ENCODE data around the gene SLC29A1. TPM values are rescaled to one million over a fixed set of nuclear protein-coding genes. Genes with fewer than 3 reads are reported as not detected.

SLC29A1 gene
- polyA plus RNA-seq, 2 donors, result 11.6 to 18.5 TPM

DNA sequence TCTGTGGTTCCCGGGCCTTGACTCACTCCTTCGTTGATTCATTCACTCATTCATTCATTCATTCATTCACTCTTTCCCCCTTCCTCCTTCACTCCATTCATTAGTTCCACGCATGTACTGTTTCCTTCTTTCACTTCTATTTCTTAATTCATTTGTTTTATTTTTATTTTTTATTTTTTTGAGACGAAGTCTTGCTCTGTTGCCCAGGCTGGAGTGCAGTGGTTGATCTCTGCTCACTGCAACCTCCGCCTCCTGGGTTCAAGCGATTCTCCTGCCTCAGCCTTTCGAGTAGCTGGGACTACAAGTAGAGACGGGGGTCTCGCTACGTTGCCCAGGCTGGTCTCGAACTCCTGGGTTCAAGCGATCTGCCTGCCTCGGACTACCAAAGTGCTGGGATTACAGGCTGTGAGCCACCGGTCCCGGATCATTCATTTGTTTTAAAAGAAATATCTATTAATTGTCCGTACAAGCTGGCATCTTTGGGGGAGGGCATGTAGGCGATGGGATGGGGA lies 42.4 kb downstream of the SLC29A1 start:
- 63% methylated on average over 17 of the region's 17 CpGs for WGBS, 2 donors
- peaks cover 7 to 22% of the 10 kb centered on the region in 2 donors for H3K4me1 ChIP-seq (ENCODE audit: control insufficient read depth in 2 of 2, insufficient read depth in 2 of 2, low read length in 1 of 2)
- H3K36me3 ChIP-seq (ENCODE audit: control insufficient read depth in 2 of 2, insufficient read depth in 2 of 2, low read length in 1 of 2), result peaks cover 0 to 4% of the 10 kb centered on the region in 2 donors
- peak overlapping the region in 1 of 2 donors; percentile 68 for H3K4me3 ChIP-seq (ENCODE audit: low read depth in 1 of 2, low read length in 2 of 2)
- H3K9me3 ChIP-seq (ENCODE audit: control insufficient read depth in 2 of 2, insufficient read depth in 1 of 2, low read depth in 1 of 2, low read length in 1 of 2), result no peaks in the 10 kb centered on the region
- H3K27me3 ChIP-seq (ENCODE audit: control insufficient read depth in 1 of 2, insufficient read depth in 2 of 2, low read length in 2 of 2), result peaks cover 0 to 7% of the 10 kb centered on the region in 2 donors
- H3K27ac ChIP-seq (ENCODE audit: low read depth in 2 of 2, low read length in 1 of 2), result no peak overlapping the region

DNA sequence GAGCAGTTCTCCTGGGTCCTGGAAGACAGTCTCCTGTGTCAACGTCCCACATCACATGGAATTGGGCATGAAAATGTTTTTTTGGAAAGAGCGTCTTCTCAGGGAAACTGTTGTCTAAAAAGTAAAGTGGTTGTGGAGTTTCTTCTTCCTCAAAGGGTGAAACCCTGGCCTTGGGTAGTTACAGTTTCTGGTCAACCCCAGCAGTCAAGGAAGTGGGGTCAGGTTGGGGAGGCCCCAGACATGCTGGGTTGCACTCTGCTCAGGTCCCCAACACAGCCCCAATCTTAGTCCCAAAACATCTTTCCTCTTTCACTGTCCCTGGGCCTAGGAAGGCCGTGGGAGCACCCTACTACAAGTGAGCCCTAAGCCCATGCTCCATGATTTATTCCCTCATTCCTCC lies 43.0 kb downstream of the SLC29A1 start:
- peaks cover 7 to 22% of the 10 kb centered on the region in 2 donors for H3K4me1 ChIP-seq (ENCODE audit: control insufficient read depth in 2 of 2, insufficient read depth in 2 of 2, low read length in 1 of 2)
- no peaks in the 10 kb centered on the region for H3K9me3 ChIP-seq (ENCODE audit: control insufficient read depth in 2 of 2, insufficient read depth in 1 of 2, low read depth in 1 of 2, low read length in 1 of 2)
- no peak overlapping the region for H3K4me3 ChIP-seq (ENCODE audit: low read depth in 1 of 2, low read length in 2 of 2)
- no peak overlapping the region for H3K27ac ChIP-seq (ENCODE audit: low read depth in 2 of 2, low read length in 1 of 2)
- WGBS, 2 donors, result 79 to 80% methylated on average over 3 of the region's 3 CpGs
- peaks cover 0 to 9% of the 10 kb centered on the region in 2 donors for H3K27me3 ChIP-seq (ENCODE audit: control insufficient read depth in 1 of 2, insufficient read depth in 2 of 2, low read length in 2 of 2)
- peaks cover 0 to 4% of the 10 kb centered on the region in 2 donors for H3K36me3 ChIP-seq (ENCODE audit: control insufficient read depth in 2 of 2, insufficient read depth in 2 of 2, low read length in 1 of 2)

DNA sequence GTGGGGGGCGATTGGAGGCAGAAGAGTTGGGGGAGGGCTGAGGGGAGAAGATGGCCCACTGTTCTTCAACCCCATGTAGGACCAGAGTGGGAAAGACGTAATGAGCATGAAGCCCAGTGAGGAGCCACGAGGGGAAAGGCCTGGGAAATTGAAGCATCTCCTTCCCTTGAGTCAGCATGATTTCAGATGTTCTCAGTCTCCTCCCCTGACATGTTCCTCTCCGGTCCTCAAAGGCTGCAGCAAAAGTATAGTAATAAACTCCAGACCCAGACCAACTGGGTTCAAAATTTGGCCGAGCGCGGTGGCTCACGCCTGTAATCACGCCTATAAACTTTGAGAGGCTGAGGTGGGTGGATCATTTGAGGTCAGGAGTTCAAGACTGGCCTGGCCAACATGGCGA lies 43.9 kb downstream of the SLC29A1 start:
- H3K9me3 ChIP-seq (ENCODE audit: control insufficient read depth in 2 of 2, insufficient read depth in 1 of 2, low read depth in 1 of 2, low read length in 1 of 2), result no peaks in the 10 kb centered on the region
- peaks cover 0 to 10% of the 10 kb centered on the region in 2 donors for H3K27me3 ChIP-seq (ENCODE audit: control insufficient read depth in 1 of 2, insufficient read depth in 2 of 2, low read length in 2 of 2)
- H3K4me3 ChIP-seq (ENCODE audit: low read depth in 1 of 2, low read length in 2 of 2), result no peak overlapping the region
- WGBS, 2 donors, result 72 to 74% methylated on average over 10 of the region's 10 CpGs
- peaks cover 0 to under 1% of the 10 kb centered on the region in 2 donors for H3K36me3 ChIP-seq (ENCODE audit: control insufficient read depth in 2 of 2, insufficient read depth in 2 of 2, low read length in 1 of 2)
- H3K4me1 ChIP-seq (ENCODE audit: control insufficient read depth in 2 of 2, insufficient read depth in 2 of 2, low read length in 1 of 2), result peaks cover 7 to 22% of the 10 kb centered on the region in 2 donors
- no peak overlapping the region for H3K27ac ChIP-seq (ENCODE audit: low read depth in 2 of 2, low read length in 1 of 2)

DNA sequence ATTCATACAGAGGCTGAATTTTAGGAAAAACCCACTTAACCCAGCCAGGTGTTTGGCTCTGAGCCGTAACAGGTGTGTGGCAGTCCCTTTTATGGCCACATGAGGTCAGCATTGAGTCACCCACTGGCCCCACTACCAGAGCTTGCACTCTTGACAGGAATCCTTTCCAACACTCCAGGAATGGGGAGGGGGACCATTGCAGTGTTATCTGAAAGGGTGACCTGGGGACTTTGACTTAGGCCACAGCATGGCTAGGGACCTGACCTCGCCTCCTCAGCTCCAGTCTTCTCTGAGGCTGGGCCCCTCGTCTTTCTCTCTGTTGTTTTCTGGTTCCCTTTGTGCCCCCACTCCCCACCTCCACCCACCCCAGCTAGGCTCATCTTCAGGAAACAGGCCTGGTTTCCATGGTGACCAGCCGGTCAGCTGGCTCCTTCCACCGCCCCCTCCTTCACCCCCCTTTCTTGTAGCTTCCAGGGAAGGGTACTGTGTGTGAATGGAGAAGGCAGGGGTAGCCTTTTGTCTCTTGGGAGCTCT lies 44.8 kb downstream of the SLC29A1 start:
- no peak overlapping the region for H3K27ac ChIP-seq (ENCODE audit: low read depth in 2 of 2, low read length in 1 of 2)
- peaks cover 6 to 13% of the 10 kb centered on the region in 2 donors for H3K4me1 ChIP-seq (ENCODE audit: control insufficient read depth in 2 of 2, insufficient read depth in 2 of 2, low read length in 1 of 2)
- H3K27me3 ChIP-seq (ENCODE audit: control insufficient read depth in 1 of 2, insufficient read depth in 2 of 2, low read length in 2 of 2), result peaks cover 0 to 12% of the 10 kb centered on the region in 2 donors
- no peak overlapping the region for H3K4me3 ChIP-seq (ENCODE audit: low read depth in 1 of 2, low read length in 2 of 2)
- H3K36me3 ChIP-seq (ENCODE audit: control insufficient read depth in 2 of 2, insufficient read depth in 2 of 2, low read length in 1 of 2), result no peaks in the 10 kb centered on the region
- H3K9me3 ChIP-seq (ENCODE audit: control insufficient read depth in 2 of 2, insufficient read depth in 1 of 2, low read depth in 1 of 2, low read length in 1 of 2), result no peaks in the 10 kb centered on the region
- WGBS, 2 donors, result 22 to 27% methylated on average over 5 of the region's 5 CpGs

DNA sequence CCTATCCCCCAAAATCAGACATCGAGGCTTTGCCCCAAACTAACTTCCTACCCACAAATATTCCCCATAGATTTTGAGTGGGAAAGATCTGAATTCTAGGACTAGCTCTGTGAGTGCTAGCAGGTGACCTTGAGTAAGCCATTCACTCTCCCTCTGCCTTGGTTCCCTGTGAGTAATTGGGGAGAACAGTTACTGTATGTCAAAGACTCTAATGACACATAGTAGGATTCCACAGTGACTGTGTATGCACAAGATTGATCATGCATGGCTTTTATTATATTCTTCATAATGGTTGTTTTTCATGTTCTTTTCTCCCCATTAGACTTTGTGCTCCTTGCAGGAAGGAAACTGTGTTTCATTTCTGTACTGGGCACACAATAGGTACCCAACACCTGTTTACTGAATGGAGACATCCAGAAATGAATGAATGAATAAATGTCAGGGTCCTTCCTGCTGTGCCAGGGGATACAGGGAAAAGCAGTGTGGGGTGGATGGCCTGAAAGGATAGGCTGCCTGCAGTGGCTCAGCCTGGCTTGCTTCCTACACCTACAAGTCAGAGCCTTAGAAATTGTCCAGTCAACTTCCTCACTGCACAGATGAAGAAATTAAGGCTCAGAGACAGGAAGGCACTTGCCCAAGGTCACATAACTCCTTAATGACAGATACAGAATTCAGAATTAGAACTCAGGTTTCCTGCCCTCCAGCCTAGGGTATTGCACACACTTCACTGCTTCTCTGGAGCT lies 46.0 kb downstream of the SLC29A1 start:
- no peak overlapping the region for H3K27ac ChIP-seq (ENCODE audit: low read depth in 2 of 2, low read length in 1 of 2)

DNA sequence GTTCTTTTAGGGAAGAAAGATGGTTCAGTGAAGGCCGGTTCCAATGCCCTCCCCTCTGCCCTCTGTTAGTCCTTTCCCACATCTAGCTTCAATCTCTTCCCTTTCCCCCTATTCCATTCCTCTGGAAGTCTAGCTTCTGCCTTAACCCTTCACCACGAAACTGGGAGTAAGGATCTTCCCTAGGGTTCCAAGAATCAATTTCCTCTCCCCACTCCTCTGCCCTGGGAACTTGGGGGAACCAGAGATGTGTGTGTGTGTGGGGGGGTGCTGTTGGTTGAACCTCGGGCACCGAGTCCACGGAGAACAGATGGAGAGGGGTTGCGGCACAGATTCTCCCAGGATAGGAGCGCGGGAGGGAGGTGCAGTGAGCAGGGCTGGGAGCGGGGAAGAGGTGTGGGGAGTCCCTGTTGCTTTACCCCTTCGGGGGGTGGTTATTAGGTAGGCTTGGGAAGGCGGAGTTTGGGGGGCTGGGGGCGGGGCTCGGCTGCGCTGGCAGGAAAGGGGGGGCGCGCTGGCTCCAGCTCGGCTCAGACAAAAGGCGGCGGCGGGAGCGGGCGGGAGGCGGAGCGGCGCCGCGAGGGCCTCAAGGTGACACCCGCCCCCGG lies 46.6 kb downstream of the SLC29A1 start, which contains the start of gene TMEM151B:
TMEM151B (plus strand) TSS at position 530 of the 605 bp plus-strand sequence. CDS start 293 bp downstream, outside the sequence.
- Histone ChIP-seq H3K4me1 (ENCODE audit: control insufficient read depth in 2 of 2, insufficient read depth in 2 of 2, low read length in 1 of 2) (no peaks in the 10 kb centered on the region), H3K36me3 (ENCODE audit: control insufficient read depth in 2 of 2, insufficient read depth in 2 of 2, low read length in 1 of 2) (no peaks in the 10 kb centered on the region), H3K9me3 (ENCODE audit: control insufficient read depth in 2 of 2, insufficient read depth in 1 of 2, low read depth in 1 of 2, low read length in 1 of 2) (no peaks in the 10 kb centered on the region), H3K27me3 (ENCODE audit: control insufficient read depth in 1 of 2, insufficient read depth in 2 of 2, low read length in 2 of 2) (peaks cover 0 to 12% of the 10 kb centered on the region in 2 donors), H3K4me3 (ENCODE audit: low read depth in 1 of 2, low read length in 2 of 2) (peak within 1 kb of the TSS in 1 of 2 donors; percentile 49), H3K27ac (ENCODE audit: low read depth in 2 of 2, low read length in 1 of 2) (no peak within 1 kb of the TSS)
- 9 to 41% methylated on average over 12 to 28 of the region's 29 CpGs for WGBS, 2 donors

More for the DNA sequence above, 46.0 kb downstream of the SLC29A1 start:
- Histone ChIP-seq H3K4me3 (ENCODE audit: low read depth in 1 of 2, low read length in 2 of 2) (no peak overlapping the region), H3K4me1 (ENCODE audit: control insufficient read depth in 2 of 2, insufficient read depth in 2 of 2, low read length in 1 of 2) (peaks cover 0 to 1% of the 10 kb centered on the region in 2 donors), H3K9me3 (ENCODE audit: control insufficient read depth in 2 of 2, insufficient read depth in 1 of 2, low read depth in 1 of 2, low read length in 1 of 2) (no peaks in the 10 kb centered on the region), H3K36me3 (ENCODE audit: control insufficient read depth in 2 of 2, insufficient read depth in 2 of 2, low read length in 1 of 2) (no peaks in the 10 kb centered on the region), H3K27me3 (ENCODE audit: control insufficient read depth in 1 of 2, insufficient read depth in 2 of 2, low read length in 2 of 2) (peaks cover 0 to 12% of the 10 kb centered on the region in 2 donors)
- WGBS, 2 donors, result 59 to 77% methylated on average over 1 of the region's 1 CpG

DNA sequence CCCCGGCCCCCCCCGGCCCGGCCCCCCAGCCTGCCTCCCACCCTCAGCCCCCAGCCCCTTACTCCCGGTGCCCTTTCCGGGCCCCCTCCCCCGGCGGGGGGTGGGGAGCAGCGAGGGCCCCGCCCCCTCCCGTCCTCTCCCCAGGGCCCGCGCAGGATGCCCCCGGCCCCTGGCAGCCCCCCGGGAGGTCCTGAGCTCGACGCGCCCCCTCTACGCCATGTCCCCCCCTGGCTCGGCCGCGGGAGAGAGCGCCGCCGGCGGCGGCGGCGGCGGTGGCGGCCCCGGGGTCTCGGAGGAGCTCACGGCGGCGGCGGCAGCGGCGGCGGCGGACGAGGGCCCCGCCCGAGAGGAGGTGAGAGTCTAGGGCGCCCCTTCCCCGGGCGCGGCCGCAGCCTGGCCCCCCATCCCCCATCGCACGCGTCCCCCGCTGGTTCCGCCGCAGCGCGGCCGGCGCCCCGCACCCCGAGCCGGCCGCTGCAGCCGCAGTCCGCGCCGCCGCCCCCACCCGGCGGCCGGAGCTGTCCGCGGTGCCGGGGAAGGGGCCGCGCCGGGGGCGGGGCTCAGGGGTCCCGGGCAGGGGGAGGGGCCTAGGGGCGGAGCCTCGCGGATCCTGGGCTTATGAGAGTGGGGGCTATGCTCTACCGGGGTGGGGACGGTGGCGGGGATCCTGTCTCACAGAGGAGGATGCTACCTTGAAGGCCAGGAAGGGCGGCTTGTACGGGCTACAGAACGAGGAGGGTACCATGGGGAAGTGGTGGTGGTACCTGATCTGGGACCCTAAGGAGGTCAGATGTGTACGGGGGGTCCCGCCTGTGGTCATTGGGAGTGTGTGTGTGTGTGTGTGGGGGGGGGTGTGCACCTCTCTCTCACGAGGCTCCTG lies 47.4 kb downstream of the SLC29A1 start:
- no peaks in the 10 kb centered on the region for H3K36me3 ChIP-seq (ENCODE audit: control insufficient read depth in 2 of 2, insufficient read depth in 2 of 2, low read length in 1 of 2)
- H3K27me3 ChIP-seq (ENCODE audit: control insufficient read depth in 1 of 2, insufficient read depth in 2 of 2, low read length in 2 of 2), result peaks cover 0 to 12% of the 10 kb centered on the region in 2 donors
- peaks cover 0 to 1% of the 10 kb centered on the region in 2 donors for H3K4me1 ChIP-seq (ENCODE audit: control insufficient read depth in 2 of 2, insufficient read depth in 2 of 2, low read length in 1 of 2)
- H3K4me3 ChIP-seq (ENCODE audit: low read depth in 1 of 2, low read length in 2 of 2), result peak overlapping the region in 1 of 2 donors; percentile 49
- whole genome bisulfite sequencing, 2 donors, result 2% methylated on average over 25 to 88 of the region's 90 CpGs
- H3K27ac ChIP-seq (ENCODE audit: low read depth in 2 of 2, low read length in 1 of 2), result no peak overlapping the region
- no peaks in the 10 kb centered on the region for H3K9me3 ChIP-seq (ENCODE audit: control insufficient read depth in 2 of 2, insufficient read depth in 1 of 2, low read depth in 1 of 2, low read length in 1 of 2)

DNA sequence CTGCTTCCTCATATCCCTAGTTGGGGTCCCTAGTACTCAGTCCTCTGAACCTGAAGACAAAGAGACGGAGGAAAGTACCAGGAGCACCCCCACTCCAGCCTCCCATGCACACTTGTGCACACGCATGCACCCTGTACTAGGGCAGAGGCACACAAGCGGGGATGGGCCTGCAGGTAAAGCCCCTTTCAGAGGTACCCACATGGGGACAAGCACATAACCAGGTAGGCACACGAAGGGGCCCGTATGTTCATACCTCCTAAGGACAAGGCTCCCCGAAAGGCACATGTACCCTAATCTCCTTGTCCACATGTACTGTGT lies 48.0 kb downstream of the SLC29A1 start:
- no peaks in the 10 kb centered on the region for H3K9me3 ChIP-seq (ENCODE audit: control insufficient read depth in 2 of 2, insufficient read depth in 1 of 2, low read depth in 1 of 2, low read length in 1 of 2)
- 80 to 81% methylated on average over 6 of the region's 6 CpGs for WGBS, 2 donors
- H3K4me3 ChIP-seq (ENCODE audit: low read depth in 1 of 2, low read length in 2 of 2), result no peak overlapping the region
- H3K4me1 ChIP-seq (ENCODE audit: control insufficient read depth in 2 of 2, insufficient read depth in 2 of 2, low read length in 1 of 2), result peaks cover 0 to 5% of the 10 kb centered on the region in 2 donors
- no peaks in the 10 kb centered on the region for H3K36me3 ChIP-seq (ENCODE audit: control insufficient read depth in 2 of 2, insufficient read depth in 2 of 2, low read length in 1 of 2)
- H3K27ac ChIP-seq (ENCODE audit: low read depth in 2 of 2, low read length in 1 of 2), result no peak overlapping the region
- peaks cover 0 to 16% of the 10 kb centered on the region in 2 donors for H3K27me3 ChIP-seq (ENCODE audit: control insufficient read depth in 1 of 2, insufficient read depth in 2 of 2, low read length in 2 of 2)

DNA sequence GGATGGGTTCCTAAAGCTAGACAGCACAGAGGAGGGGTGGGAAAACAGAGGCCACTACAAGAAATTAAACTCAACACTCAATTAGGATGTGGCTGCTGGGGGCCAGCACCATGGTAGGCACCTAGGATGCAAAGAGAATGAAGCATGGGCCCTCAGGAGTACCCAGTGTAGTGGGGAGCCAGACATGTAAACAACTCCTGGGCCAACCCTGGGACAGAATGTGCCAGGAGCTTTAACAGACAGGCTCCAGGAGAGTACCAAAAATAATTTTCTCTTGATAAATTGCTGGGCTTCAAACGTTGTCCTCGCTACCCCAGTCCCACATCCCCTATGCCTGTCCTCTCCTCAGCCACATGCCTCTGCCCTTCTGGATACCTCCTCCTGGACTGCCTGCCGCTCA lies 48.5 kb downstream of the SLC29A1 start:
- Histone ChIP-seq H3K27ac (ENCODE audit: low read depth in 2 of 2, low read length in 1 of 2) (no peak overlapping the region), H3K4me3 (ENCODE audit: low read depth in 1 of 2, low read length in 2 of 2) (no peak overlapping the region), H3K36me3 (ENCODE audit: control insufficient read depth in 2 of 2, insufficient read depth in 2 of 2, low read length in 1 of 2) (no peaks in the 10 kb centered on the region), H3K9me3 (ENCODE audit: control insufficient read depth in 2 of 2, insufficient read depth in 1 of 2, low read depth in 1 of 2, low read length in 1 of 2) (no peaks in the 10 kb centered on the region), H3K27me3 (ENCODE audit: control insufficient read depth in 1 of 2, insufficient read depth in 2 of 2, low read length in 2 of 2) (peaks cover 2 to 17% of the 10 kb centered on the region in 2 donors), H3K4me1 (ENCODE audit: control insufficient read depth in 2 of 2, insufficient read depth in 2 of 2, low read length in 1 of 2) (peaks cover 0 to 6% of the 10 kb centered on the region in 2 donors)
- 61 to 67% methylated on average over 3 of the region's 3 CpGs for WGBS, 2 donors

All from esophagus (tissue), 2 donors.